ENCODE measurements around the gene LRFN2. TPM values are rescaled to one million over a fixed set of nuclear protein-coding genes. Genes with fewer than 3 reads are reported as not detected.

Gene LRFN2
- total and polyA plus RNA-seq, 4 donors, result under 0.01 to 0.01 TPM; not detected in 2

DNA sequence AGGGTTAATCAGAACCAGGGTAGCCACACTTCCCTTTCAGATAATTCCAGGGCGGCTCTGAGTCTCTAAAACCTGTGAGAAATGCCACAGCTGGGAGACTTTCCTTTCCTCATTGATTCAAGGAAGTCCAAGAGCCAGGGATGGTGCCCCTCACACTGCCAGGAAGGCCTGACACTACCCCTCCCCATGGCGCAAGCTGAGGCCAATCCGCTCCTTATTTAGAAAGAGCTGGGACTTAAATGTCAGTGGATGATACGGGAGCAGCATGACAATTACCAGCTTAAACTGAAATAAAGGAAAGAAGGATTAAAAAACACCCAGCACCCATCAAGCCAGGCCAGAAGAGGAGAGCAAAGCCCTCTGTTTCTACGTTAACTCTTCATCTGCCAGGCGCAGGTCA, 244.4 kb downstream of the LRFN2 start:
- H3K9me3 ChIP-seq (ENCODE audit: control insufficient read depth in 4 of 4, low read length in 3 of 4), result no peaks in the 10 kb centered on the region
- WGBS, result 76% methylated on average over 6 of the region's 6 CpGs
- H3K36me3 ChIP-seq (ENCODE audit: control insufficient read depth in 4 of 4, insufficient read depth in 3 of 4, low read depth in 1 of 4, low read length in 3 of 4), result no peaks in the 10 kb centered on the region
- no peak overlapping the region for H3K27ac ChIP-seq (ENCODE audit: low read depth in 1 of 2, low read length in 2 of 2)
- DNase-seq (ENCODE audit: low spot score), result no peak
- H3K4me3 ChIP-seq (ENCODE audit: low read depth in 1 of 3, low read length in 3 of 3), result no peak overlapping the region
- H3K27me3 ChIP-seq (ENCODE audit: control insufficient read depth in 4 of 4, insufficient read depth in 4 of 4, low read length in 3 of 4), result no peaks in the 10 kb centered on the region
- H3K4me1 ChIP-seq (ENCODE audit: control insufficient read depth in 4 of 4, insufficient read depth in 4 of 4, low read length in 3 of 4), result no peaks in the 10 kb centered on the region
- no peak for TF ChIP-seq FOXA2 (IDR thresholded peaks at IDR 0.05)
- TF ChIP-seq GABPA (IDR thresholded peaks at IDR 0.05 in 1 of 2, conservative IDR thresholded peaks at IDR 0.05 in 1 of 2), result no peak
- TF ChIP-seq RAD21 (IDR thresholded peaks at IDR 0.05), result no peak
- TF ChIP-seq, protein P1, sequence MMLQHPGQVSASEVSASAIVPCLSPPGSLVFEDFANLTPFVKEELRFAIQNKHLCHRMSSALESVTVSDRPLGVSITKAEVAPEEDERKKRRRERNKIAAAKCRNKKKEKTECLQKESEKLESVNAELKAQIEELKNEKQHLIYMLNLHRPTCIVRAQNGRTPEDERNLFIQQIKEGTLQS (IDR thresholded peaks at IDR 0.05), result no peak
- TF ChIP-seq YY1 (IDR thresholded peaks at IDR 0.05), result no peak
- no peak for TF ChIP-seq EGR1 (IDR thresholded peaks at IDR 0.05; ENCODE audit: low read depth in 2 of 2)
- TF ChIP-seq, protein P2, sequence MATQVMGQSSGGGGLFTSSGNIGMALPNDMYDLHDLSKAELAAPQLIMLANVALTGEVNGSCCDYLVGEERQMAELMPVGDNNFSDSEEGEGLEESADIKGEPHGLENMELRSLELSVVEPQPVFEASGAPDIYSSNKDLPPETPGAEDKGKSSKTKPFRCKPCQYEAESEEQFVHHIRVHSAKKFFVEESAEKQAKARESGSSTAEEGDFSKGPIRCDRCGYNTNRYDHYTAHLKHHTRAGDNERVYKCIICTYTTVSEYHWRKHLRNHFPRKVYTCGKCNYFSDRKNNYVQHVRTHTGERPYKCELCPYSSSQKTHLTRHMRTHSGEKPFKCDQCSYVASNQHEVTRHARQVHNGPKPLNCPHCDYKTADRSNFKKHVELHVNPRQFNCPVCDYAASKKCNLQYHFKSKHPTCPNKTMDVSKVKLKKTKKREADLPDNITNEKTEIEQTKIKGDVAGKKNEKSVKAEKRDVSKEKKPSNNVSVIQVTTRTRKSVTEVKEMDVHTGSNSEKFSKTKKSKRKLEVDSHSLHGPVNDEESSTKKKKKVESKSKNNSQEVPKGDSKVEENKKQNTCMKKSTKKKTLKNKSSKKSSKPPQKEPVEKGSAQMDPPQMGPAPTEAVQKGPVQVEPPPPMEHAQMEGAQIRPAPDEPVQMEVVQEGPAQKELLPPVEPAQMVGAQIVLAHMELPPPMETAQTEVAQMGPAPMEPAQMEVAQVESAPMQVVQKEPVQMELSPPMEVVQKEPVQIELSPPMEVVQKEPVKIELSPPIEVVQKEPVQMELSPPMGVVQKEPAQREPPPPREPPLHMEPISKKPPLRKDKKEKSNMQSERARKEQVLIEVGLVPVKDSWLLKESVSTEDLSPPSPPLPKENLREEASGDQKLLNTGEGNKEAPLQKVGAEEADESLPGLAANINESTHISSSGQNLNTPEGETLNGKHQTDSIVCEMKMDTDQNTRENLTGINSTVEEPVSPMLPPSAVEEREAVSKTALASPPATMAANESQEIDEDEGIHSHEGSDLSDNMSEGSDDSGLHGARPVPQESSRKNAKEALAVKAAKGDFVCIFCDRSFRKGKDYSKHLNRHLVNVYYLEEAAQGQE (IDR thresholded peaks at IDR 0.05), result no peak
- TF ChIP-seq SP1 (IDR thresholded peaks at IDR 0.05), result no peak
- no peak for TF ChIP-seq NR2F2 (IDR thresholded peaks at IDR 0.05)
- TF ChIP-seq, protein P3, sequence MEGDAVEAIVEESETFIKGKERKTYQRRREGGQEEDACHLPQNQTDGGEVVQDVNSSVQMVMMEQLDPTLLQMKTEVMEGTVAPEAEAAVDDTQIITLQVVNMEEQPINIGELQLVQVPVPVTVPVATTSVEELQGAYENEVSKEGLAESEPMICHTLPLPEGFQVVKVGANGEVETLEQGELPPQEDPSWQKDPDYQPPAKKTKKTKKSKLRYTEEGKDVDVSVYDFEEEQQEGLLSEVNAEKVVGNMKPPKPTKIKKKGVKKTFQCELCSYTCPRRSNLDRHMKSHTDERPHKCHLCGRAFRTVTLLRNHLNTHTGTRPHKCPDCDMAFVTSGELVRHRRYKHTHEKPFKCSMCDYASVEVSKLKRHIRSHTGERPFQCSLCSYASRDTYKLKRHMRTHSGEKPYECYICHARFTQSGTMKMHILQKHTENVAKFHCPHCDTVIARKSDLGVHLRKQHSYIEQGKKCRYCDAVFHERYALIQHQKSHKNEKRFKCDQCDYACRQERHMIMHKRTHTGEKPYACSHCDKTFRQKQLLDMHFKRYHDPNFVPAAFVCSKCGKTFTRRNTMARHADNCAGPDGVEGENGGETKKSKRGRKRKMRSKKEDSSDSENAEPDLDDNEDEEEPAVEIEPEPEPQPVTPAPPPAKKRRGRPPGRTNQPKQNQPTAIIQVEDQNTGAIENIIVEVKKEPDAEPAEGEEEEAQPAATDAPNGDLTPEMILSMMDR (IDR thresholded peaks at IDR 0.05; ENCODE audit: low read depth, low read length, missing input control), result no peak
- no peak for TF ChIP-seq TAF1 (conservative IDR thresholded peaks at IDR 0.05)
- TF ChIP-seq JUND (IDR thresholded peaks at IDR 0.05), result no peak
- TF ChIP-seq HNF4G (IDR thresholded peaks at IDR 0.05), result no peak
- TF ChIP-seq, protein P4, sequence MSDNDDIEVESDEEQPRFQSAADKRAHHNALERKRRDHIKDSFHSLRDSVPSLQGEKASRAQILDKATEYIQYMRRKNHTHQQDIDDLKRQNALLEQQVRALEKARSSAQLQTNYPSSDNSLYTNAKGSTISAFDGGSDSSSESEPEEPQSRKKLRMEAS (IDR thresholded peaks at IDR 0.05), result no peak
- TF ChIP-seq, protein P5, sequence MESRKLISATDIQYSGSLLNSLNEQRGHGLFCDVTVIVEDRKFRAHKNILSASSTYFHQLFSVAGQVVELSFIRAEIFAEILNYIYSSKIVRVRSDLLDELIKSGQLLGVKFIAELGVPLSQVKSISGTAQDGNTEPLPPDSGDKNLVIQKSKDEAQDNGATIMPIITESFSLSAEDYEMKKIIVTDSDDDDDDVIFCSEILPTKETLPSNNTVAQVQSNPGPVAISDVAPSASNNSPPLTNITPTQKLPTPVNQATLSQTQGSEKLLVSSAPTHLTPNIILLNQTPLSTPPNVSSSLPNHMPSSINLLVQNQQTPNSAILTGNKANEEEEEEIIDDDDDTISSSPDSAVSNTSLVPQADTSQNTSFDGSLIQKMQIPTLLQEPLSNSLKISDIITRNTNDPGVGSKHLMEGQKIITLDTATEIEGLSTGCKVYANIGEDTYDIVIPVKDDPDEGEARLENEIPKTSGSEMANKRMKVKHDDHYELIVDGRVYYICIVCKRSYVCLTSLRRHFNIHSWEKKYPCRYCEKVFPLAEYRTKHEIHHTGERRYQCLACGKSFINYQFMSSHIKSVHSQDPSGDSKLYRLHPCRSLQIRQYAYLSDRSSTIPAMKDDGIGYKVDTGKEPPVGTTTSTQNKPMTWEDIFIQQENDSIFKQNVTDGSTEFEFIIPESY (IDR thresholded peaks at IDR 0.05), result no peak
- no peak for TF ChIP-seq RXRA (IDR thresholded peaks at IDR 0.05)
- no peak for TF ChIP-seq HNF4A (conservative IDR thresholded peaks at IDR 0.05)
- TF ChIP-seq FOXA1 (IDR thresholded peaks at IDR 0.05), result no peak
- no peak overlapping the region for H3K9ac ChIP-seq (ENCODE audit: low read depth in 1 of 2, low read length in 2 of 2)
